Measurements from ENCODE around the gene SLC6A12.
"Not testable (repeated sequence)": the region's sequence is repeated elsewhere in the genome, so short reads cannot be mapped to it uniquely, and the experiment has no call there.

Gene SLC6A12

GRCh38 chr12:195156-195555 lies 18.8 kb downstream of the SLC6A12 start:
- DNase-seq = no peak

DNA sequence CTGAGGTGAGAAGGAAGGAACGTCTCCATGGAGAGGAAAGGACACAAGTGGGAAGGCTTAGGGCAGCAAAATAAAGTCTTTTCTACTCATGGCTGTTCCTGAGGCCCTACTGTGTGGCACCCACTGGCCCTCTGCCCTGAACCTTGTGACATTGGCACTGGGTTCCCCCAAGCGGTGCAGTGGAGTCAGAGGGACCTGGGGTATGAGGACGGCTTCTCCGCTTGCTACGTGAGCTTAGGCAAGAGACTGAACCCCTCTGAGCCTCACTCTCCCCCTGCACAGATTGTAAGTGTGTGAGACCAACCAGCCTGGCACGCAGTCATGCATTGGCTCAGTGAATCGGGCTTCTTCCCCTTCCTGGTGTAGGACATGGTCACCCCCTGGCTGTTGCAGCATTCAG lies 19.7 kb downstream of the SLC6A12 start:
- no peak for DNase-seq

- DNase-seq = no peak
These were observed 20.7 kb downstream of the SLC6A12 start for GRCh38 chr12:193261-193660.

DNA sequence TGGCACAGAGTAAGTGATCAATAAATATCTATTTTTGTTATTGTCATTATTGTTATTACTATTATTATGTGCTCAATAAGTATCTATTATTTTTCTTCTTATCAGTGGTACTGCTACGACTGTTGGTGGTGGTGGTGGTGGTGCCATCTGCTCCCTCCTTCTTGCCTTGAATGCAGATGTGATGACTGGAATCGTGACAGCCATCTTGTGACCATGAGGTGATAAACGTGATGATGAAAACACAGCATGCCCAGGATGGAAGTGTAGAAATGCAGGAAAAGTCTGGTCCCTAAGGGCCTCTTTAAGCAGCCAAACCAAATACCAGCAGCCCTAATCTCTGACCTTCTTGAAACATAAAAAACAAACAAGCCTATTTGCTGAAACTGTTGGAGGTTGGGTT lies 22.4 kb downstream of the SLC6A12 start:
- no peak for DNase-seq

DNA sequence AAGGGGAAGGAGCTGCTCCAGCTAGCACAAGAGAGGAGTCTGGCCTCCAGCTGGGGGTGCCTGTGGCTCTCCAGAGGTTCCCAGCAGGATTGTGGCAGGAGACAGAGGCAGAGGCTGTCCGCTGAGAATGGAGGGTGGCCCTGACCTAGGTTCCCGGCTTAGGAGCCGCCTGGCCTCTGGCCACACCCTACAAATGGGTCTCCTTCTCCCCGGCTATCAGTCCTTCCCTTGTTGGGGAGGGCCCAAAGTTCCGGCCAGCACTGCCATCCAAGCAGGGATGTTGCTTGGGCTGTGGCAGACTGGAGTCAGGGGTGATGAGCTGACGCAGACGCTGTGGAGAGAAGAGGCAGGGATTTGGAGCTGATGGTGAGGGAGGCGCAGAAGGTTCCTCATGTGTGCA lies 23.1 kb downstream of the SLC6A12 start:
- DNase-seq = no peak

DNA sequence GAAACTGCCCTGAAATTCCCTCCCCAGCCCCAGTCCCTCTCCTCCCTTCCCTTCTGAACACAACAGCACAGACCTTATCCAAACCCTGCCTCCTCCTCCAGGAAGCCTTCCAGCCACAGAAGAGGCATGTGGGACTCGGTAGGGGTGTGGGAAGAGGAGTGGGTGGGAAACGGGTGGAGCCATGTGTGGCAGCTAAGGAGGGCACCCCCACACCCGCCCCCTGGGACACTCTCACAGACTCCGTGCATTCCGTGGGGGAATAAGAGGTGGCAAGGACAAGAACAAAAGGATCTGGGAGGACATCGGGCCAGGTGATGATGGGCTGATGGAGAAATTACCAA lies 24.4 kb downstream of the SLC6A12 start:
- DNase-seq = no peak

DNA sequence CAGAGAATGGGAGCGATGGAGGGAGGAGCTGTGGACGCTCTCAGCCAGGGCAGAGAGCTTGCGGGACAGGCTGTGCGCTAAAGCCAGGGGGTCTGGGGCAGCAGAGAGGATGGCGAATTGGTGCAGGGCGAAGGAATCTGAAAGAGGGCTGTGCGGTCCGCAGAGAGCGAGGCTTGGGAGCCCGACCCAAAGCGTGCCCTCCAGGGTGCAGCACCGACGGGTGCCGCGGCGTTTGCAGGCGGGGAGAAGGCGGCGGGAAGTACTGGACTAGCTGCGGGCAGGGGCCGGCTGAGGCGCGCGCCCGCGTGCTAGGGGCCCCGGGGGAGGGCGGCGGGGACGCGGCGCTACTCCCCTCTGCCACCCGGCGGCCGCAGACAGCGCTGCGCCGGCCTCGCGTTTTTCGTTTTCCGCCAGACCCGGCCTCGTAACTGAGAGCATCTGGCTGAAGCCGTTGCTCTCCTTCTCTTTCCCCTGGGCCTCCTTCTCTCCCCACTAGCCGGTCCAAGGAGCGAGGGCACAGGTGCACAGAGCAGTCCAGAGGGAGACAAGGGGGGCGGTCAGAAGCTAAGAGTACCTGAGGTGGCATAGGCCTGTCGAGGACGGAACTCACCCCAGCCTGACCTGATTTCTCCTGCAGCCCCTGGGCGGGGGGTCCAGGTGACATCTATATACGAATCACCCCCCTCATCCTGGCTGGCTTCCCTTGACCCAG lies 24.9 kb downstream of the SLC6A12 start:
- DNase-seq = peak; percentile 57 to 68

GRCh38 chr12:187986-188909 lies 25.7 kb downstream of the SLC6A12 start:
- not testable (repeated sequence) for DNase-seq

DNA sequence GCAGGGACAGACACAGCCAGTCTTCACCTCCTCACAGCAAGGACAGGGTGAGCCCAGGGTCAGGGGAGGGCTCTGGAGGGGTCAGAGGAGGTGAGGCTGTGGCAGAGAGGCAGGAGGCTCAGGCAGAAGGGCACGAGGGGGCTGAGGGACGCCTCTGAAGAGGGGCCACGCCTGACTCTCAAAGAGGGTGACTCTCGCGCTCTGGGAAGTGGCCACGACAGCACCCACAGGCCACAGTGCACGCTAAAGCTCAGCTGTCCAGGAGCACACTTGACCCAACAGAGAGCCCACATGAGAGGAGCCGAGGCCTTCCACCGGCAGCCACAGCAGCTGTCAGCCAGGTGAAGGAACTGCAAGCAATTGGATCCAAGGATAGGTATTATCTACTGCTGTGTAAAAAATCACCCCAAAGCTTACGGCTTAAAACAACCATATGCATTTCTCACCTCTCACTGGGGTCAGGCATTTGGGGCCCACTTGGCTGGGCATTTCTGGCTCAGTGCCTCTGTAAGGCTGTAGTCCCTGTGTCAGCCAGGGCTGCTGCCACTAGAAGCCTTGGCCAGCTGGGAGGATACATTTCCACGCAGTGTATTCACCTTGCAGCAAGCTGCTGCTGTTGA lies 27.8 kb downstream of the SLC6A12 start:
- DNase-seq = no peak

- no peak for DNase-seq
These were observed 28.4 kb downstream of the SLC6A12 start for GRCh38 chr12:185576-185955.

DNA sequence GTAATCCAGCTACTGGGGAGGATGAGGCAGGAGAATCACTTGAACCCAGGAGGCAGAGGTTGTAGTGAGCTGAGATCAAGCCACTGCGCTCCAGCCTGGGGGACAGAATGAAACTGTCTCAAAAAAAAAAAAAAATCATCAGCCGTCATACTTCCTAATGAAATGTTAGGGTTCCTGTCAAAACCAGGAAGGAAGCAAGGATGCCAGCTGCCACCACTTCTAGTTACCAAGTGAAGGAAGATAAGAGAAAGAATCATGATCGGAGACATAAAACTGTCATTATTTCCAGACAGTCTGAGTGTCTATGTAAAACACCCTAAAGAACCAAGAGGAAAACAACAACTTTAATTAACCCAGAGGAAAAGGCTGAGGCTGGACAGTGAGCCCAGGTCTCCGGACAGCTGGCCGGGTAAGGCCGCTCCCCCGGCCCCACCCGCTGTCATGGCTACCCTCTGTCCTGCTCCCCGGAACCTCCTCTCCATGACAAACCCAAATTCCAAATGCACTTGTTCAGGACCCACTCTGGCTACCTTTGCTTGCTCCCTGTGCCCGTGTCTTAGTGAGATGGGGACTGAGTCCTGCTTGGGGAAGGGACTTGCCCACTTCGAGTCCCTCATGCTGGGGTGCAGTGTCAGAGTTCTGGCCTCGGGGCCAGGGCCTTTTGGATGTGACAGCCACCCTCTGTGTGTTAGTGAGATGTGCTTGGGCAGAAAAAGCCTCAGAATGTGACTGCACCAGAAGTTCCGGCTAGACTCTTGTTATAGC lies 29.0 kb downstream of the SLC6A12 start:
- DNase-seq = no peak

- DNase-seq = no peak
These were observed 31.5 kb downstream of the SLC6A12 start for GRCh38 chr12:182381-182892.

GRCh38 chr12:181921-182320 lies 32.0 kb downstream of the SLC6A12 start:
- no peak for DNase-seq

GRCh38 chr12:180445-180844 lies 33.5 kb downstream of the SLC6A12 start:
- DNase-seq = no peak

DNA sequence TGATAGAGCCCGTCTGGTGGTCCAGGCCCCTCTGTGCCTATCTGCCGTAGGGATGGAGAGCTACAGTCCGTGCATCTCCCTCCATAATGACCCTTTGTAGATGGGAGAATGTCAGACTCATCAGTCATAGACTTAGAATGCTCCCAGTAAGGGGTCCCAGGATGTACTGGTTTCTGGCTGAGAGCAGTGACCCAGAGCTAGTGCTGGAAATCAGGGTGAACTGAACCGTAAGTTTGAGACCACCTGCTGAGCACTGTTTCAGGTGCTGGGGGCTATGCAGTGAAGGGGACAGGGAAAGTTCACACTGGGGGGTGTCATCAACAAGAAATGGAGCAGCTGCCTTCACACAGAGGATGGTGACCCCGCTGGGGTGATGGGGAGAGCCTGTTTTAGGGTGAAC lies 34.1 kb downstream of the SLC6A12 start:
- no peak for DNase-seq

DNA sequence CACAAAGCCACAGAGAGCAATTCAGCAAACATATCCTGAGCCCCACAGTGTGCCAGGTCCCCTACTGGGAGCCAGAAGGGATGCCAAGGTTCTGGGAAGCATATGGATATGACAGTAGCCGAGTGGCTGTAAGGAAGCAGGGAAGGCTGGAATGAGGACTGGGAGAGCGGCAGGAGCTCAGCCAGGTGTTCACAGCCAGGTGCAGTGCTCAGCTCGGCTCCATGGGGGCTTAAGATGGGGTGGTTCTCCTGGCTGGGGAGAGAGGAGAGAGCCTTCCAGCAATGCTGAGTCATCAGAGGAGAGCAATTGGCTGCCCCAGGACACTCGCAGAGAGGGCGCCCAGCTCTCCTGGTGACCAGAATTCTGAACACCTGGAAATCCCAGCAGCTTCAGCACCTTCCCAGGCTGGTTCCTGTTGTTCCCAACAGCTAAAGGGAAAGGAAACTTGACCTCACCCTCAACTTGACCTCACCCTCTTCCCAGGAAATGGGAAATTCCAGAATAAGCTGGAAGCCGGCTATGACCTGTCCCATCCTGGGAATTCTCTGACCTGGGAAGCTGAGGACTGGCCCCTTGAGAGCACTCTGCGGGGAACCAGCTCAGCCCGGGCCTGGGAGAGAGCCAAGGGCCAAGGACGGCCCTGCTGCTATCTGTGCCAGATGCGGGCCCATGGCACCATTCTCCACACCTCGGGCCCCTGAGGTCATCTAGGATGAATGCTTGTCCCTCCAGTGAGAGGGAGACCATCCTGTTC lies 34.6 kb downstream of the SLC6A12 start:
- no peak for DNase-seq

DNA sequence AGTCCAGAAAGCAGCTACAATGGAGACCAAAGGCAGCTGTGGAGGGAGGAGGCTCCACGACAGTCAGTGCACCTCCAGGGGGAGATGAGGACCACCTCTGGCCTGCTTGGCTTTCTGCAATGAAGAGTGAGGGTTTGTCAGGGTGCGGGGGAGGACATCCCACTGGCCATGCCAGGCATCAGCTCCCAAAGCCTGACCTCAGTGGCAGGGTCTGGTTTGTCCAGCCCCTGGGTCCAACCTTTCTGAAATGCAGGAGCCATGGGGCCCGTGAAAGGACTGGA lies 35.2 kb downstream of the SLC6A12 start:
- DNase-seq = no peak

- no peak for DNase-seq
These were observed 35.8 kb downstream of the SLC6A12 start for GRCh38 chr12:177980-178828.

DNA sequence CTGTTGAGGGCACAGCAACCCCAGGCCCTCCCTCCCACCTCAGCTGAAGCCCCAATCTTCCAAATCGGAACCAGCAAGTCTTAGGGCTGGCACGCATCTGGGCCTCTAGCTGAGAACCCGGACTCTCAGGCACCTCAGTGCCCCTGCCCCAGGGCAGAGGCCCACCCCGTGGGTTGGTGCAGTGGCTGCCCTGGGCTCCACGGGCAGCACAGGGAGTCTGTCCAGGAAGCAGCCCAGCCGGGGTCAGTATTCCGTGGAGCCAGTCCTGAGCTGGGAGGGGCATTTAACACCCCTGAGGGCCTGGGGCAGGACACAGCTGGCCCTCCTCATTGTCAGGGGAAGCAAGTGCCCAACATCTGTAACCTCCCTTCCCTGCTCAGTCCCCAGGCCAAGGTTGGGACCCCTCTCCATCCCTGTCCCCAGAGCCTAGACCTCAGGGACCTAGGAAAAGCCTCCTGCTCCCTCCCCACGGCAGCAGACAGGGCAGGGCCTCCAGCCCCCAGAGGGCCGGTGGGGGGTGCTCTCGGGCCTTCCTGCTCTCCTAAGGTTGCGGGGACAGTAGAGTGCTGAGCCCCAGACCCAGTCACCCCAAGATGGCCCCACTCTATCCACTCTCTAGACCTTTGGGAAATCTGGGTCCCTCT lies 36.5 kb downstream of the SLC6A12 start:
- DNase-seq = no peak

DNA sequence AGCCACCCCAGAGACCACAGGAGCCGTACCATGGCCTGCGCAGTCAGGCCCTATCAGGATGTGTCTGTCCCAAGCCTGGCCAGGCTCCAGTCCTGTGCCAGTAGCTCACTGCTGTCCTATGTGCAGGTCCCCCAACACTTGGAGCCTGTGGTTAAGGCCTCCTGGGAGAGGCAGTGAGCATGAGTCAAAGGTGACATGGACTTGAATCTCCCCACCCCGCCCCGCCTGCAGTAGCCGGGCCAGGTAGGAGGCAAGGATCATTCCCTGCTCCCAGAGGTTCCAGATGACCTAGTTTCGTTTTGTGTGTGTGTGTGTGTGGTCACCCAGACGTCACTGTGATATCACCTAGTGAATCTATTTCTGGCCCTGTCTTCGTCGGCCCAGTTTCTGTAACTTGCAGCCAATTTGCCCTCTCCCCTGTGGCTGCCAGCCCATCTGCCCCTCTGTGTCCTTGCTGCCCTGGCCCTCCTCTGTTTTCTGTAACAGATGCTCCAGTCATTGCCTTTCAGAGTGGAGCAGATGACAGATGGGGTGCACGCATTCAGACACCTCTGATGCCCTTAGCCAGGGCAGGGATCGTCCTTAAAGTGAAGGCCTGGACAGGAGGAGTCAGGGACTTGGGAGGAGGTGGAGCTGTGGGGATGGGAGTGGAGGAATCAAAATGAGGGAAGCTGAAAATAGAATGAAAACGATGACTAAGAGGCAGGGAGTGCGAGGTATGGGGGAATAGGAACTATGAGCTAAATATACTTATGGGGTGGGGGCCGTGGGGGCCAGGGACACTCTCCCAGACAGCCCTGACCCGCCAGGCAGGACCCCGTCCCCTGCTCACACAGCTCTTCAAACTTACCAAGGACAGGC lies 37.4 kb downstream of the SLC6A12 start:
- DNase-seq = no peak

All from activated T-cell treated with anti-CD3 and anti-CD28 coated beads, Interleukin-2, amount 50 U/mL, for 48 hours (primary cell).